ENCODE results near the gene ZMYND19.

DNA sequence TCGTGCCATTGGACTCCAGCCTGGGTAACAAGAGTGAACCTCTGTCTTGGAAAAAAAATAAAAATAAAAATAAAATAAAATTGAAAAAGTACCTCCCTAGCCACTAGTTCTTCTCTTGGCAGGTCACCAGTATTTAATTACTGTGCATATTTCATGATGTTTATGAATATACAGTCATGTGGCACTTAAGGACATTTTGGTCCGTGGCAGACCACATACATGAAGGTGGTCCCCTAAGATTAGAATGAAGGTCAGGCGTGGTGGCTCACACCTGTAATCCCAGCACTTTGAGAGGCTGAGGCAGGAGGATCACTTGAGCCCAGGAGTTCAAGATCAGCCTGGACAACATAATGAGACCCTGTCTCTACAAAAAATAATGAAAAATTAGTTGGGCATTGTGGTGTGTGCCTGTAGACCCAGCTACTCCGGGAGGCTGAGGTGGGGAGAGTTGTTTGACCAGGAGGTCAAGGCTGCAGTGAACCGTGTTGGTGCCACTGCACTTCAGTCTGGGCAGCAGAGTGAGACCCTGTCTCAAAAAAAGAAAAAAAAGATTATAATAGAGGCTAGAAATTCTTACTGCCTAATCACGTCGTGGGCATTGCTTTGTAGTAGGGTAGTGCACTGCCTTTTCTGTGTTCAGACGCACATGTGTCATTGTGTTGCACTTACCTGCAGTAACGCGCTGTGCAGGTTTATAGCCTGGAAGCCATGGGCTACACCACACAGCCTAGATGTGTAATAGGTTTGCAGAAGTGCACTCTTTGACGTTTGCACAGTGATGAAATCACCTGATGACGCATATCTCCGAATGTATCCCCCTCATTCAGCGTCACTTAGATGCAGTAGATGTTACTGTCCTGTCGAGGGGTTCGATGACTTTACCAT lies 41.3 kb upstream of the ZMYND19 start:
- no peak for TF ChIP-seq EZH2 (optimal IDR thresholded peaks at IDR 0.05; ENCODE audit: low read depth, low read length)
- TF ChIP-seq, protein P1, sequence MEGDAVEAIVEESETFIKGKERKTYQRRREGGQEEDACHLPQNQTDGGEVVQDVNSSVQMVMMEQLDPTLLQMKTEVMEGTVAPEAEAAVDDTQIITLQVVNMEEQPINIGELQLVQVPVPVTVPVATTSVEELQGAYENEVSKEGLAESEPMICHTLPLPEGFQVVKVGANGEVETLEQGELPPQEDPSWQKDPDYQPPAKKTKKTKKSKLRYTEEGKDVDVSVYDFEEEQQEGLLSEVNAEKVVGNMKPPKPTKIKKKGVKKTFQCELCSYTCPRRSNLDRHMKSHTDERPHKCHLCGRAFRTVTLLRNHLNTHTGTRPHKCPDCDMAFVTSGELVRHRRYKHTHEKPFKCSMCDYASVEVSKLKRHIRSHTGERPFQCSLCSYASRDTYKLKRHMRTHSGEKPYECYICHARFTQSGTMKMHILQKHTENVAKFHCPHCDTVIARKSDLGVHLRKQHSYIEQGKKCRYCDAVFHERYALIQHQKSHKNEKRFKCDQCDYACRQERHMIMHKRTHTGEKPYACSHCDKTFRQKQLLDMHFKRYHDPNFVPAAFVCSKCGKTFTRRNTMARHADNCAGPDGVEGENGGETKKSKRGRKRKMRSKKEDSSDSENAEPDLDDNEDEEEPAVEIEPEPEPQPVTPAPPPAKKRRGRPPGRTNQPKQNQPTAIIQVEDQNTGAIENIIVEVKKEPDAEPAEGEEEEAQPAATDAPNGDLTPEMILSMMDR (IDR thresholded peaks at IDR 0.05; ENCODE audit: low read length), result no peak

All from MM.1S (cell line).